ENCODE data around the gene SLC29A2.

- TF ChIP-seq CTCF (IDR thresholded peaks at IDR 0.05; ENCODE audit: extremely low read depth in 1 of 2, insufficient read depth in 1 of 2, low read depth in 1 of 2, low read length in 2 of 2) (no peak), MAX (IDR thresholded peaks at IDR 0.05; ENCODE audit: insufficient read depth, insufficient read length) (no peak), POLR2AphosphoS5 (IDR thresholded peaks at IDR 0.05; ENCODE audit: insufficient read depth, low read depth, low read length) (no peak), POLR2A (IDR thresholded peaks at IDR 0.05; ENCODE audit: low read depth, low read length) (no peak)
These were observed 3.8 kb downstream of the SLC29A2 start for GRCh38 chr11:66367561-66368312.
